Hepatocyte (in vitro differentiated cells): ENCODE data around the gene CCDC157.

Source experiments
- CTCF ChIP-seq: fragments of 200-600 bp; sonication (generic); IDR thresholded peaks from 2 replicates; pipeline ENCODE4 v1.5.1; 2016; ENCODE audit warnings: antibody characterized with exemption, mild to moderate bottlenecking; ENCODE audit not compliant: poor library complexity
- EZH2 ChIP-seq: fragments of 200-600 bp; sonication (generic); IDR thresholded peaks from 2 replicates; pipeline ENCODE4 v1.6.1; 2016; ENCODE audit warnings: antibody characterized with exemption, mild to moderate bottlenecking, borderline replicate concordance

GRCh38 chr22:30336752-30337460, 19.9 kb upstream of the CCDC157 start:
- TF ChIP-seq CTCF (no peak), EZH2 (no peak)
